Measurements from ENCODE around the gene ITPK1. TPM values are rescaled to one million over a fixed set of nuclear protein-coding genes. Genes with fewer than 3 reads are reported as not detected.

The ITPK1 gene
- total and polyA plus RNA-seq, 10 of the 15 experiments (the other 5 are each of a cell fraction or from before 2014, with no cell fraction given), result 1.3 to 73.2 (median 27.0) TPM

DNA sequence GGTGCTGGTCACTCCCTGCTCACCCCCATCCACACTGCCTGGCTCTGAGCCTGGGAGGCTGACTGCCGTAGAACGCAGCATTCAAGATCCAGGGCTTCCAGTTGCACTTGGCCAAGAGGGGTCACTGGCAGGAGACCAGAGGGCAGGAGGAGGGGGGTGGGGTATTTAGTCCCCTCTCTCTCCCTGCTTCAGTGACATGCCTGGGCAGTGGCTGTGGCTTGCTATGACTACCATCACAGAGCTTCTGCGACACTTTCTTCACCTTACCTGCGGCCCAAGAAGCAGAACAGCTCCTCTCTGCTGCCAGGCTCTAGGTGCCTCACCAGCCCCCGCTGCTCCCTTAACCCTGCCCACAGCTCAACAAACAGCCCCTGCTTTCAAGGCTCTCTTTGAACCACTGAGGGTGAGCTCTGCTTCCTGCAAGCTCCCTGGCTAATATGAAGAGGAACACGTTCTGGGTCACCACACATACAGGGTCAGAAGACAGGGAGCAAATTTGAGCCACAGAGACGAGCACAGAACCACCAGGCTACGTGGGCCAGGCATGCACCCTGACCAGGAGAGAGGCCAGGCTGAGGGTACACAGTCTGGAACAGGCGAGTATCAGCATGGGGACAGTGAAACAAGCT lies 55.7 kb downstream of the ITPK1 start (continued):
- TF ChIP-seq, protein P1, sequence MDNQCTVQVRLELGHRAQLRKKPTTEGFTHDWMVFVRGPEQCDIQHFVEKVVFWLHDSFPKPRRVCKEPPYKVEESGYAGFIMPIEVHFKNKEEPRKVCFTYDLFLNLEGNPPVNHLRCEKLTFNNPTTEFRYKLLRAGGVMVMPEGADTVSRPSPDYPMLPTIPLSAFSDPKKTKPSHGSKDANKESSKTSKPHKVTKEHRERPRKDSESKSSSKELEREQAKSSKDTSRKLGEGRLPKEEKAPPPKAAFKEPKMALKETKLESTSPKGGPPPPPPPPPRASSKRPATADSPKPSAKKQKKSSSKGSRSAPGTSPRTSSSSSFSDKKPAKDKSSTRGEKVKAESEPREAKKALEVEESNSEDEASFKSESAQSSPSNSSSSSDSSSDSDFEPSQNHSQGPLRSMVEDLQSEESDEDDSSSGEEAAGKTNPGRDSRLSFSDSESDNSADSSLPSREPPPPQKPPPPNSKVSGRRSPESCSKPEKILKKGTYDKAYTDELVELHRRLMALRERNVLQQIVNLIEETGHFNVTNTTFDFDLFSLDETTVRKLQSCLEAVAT (IDR thresholded peaks at IDR 0.05), result 0 out of 2 replicates have a peak, but pooled peaks have one; percentile 24
- TF ChIP-seq RBBP5 (conservative IDR thresholded peaks at IDR 0.05), result no peak
- no peak for TF ChIP-seq IRF4 (IDR thresholded peaks at IDR 0.05; ENCODE audit: low read depth, low read length)
- peak; percentile 60; the same call in 1 of the 2 replicates for TF ChIP-seq MTA2 (IDR thresholded peaks at IDR 0.05; ENCODE audit: low read depth)
- TF ChIP-seq EP300 (IDR thresholded peaks at IDR 0.05; ENCODE audit: borderline replicate concordance in 1 of 2, control insufficient read depth in 1 of 2, low read depth in 2 of 2, low read length in 2 of 2), result no peak
- no peak for TF ChIP-seq MEF2A (IDR thresholded peaks at IDR 0.05; ENCODE audit: insufficient read depth, low read depth, low read length)
- TF ChIP-seq STAT3 (IDR thresholded peaks at IDR 0.05; ENCODE audit: low read depth, low read length), result no peak
- no peak for TF ChIP-seq YBX1 (IDR thresholded peaks at IDR 0.05)
- no peak for TF ChIP-seq NRF1 (conservative IDR thresholded peaks at IDR 0.05; ENCODE audit: low read depth, low read length)
- no peak for TF ChIP-seq NFYA (IDR thresholded peaks at IDR 0.05; ENCODE audit: borderline replicate concordance, low read depth, low read length)
- TF ChIP-seq, protein P2, sequence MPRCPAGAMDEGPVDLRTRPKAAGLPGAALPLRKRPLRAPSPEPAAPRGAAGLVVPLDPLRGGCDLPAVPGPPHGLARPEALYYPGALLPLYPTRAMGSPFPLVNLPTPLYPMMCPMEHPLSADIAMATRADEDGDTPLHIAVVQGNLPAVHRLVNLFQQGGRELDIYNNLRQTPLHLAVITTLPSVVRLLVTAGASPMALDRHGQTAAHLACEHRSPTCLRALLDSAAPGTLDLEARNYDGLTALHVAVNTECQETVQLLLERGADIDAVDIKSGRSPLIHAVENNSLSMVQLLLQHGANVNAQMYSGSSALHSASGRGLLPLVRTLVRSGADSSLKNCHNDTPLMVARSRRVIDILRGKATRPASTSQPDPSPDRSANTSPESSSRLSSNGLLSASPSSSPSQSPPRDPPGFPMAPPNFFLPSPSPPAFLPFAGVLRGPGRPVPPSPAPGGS (IDR thresholded peaks at IDR 0.05; ENCODE audit: borderline replicate concordance, insufficient read depth, low read depth, low read length, poor library complexity, severe bottlenecking), result no peak
- TF ChIP-seq GATAD2B (conservative IDR thresholded peaks at IDR 0.05; ENCODE audit: low read depth), result no peak
- TF ChIP-seq MEF2B (IDR thresholded peaks at IDR 0.05; ENCODE audit: partially characterized antibody, poor library complexity, severe bottlenecking), result no peak
- no peak for TF ChIP-seq PML (IDR thresholded peaks at IDR 0.05; ENCODE audit: low read length)
- peak in 1 of 2 experiments; percentile 50; a peak in 1 of 4 replicates for TF ChIP-seq IKZF2 (IDR thresholded peaks at IDR 0.05)
- TF ChIP-seq, protein P3, sequence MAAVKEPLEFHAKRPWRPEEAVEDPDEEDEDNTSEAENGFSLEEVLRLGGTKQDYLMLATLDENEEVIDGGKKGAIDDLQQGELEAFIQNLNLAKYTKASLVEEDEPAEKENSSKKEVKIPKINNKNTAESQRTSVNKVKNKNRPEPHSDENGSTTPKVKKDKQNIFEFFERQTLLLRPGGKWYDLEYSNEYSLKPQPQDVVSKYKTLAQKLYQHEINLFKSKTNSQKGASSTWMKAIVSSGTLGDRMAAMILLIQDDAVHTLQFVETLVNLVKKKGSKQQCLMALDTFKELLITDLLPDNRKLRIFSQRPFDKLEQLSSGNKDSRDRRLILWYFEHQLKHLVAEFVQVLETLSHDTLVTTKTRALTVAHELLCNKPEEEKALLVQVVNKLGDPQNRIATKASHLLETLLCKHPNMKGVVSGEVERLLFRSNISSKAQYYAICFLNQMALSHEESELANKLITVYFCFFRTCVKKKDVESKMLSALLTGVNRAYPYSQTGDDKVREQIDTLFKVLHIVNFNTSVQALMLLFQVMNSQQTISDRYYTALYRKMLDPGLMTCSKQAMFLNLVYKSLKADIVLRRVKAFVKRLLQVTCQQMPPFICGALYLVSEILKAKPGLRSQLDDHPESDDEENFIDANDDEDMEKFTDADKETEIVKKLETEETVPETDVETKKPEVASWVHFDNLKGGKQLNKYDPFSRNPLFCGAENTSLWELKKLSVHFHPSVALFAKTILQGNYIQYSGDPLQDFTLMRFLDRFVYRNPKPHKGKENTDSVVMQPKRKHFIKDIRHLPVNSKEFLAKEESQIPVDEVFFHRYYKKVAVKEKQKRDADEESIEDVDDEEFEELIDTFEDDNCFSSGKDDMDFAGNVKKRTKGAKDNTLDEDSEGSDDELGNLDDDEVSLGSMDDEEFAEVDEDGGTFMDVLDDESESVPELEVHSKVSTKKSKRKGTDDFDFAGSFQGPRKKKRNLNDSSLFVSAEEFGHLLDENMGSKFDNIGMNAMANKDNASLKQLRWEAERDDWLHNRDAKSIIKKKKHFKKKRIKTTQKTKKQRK (IDR thresholded peaks at IDR 0.05; ENCODE audit: low read depth, low read length), result no peak
- no peak for TF ChIP-seq PAX8 (IDR thresholded peaks at IDR 0.05)
- no peak for TF ChIP-seq BMI1 (IDR thresholded peaks at IDR 0.05; ENCODE audit: borderline replicate concordance)
- TF ChIP-seq, protein P4, sequence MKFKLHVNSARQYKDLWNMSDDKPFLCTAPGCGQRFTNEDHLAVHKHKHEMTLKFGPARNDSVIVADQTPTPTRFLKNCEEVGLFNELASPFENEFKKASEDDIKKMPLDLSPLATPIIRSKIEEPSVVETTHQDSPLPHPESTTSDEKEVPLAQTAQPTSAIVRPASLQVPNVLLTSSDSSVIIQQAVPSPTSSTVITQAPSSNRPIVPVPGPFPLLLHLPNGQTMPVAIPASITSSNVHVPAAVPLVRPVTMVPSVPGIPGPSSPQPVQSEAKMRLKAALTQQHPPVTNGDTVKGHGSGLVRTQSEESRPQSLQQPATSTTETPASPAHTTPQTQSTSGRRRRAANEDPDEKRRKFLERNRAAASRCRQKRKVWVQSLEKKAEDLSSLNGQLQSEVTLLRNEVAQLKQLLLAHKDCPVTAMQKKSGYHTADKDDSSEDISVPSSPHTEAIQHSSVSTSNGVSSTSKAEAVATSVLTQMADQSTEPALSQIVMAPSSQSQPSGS (IDR thresholded peaks at IDR 0.05; ENCODE audit: low read length), result no peak
- TF ChIP-seq, protein P5, sequence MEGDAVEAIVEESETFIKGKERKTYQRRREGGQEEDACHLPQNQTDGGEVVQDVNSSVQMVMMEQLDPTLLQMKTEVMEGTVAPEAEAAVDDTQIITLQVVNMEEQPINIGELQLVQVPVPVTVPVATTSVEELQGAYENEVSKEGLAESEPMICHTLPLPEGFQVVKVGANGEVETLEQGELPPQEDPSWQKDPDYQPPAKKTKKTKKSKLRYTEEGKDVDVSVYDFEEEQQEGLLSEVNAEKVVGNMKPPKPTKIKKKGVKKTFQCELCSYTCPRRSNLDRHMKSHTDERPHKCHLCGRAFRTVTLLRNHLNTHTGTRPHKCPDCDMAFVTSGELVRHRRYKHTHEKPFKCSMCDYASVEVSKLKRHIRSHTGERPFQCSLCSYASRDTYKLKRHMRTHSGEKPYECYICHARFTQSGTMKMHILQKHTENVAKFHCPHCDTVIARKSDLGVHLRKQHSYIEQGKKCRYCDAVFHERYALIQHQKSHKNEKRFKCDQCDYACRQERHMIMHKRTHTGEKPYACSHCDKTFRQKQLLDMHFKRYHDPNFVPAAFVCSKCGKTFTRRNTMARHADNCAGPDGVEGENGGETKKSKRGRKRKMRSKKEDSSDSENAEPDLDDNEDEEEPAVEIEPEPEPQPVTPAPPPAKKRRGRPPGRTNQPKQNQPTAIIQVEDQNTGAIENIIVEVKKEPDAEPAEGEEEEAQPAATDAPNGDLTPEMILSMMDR (IDR thresholded peaks at IDR 0.05 in 2 of 3, conservative IDR thresholded peaks at IDR 0.05 in 1 of 3; ENCODE audit: control insufficient read depth in 2 of 3, extremely low read depth in 1 of 3, insufficient read depth in 1 of 3, low read depth in 3 of 3, low read length in 3 of 3), result no peak
- 0 out of 2 replicates have a peak, but pooled peaks have one; percentile 3 for TF ChIP-seq LARP7 (IDR thresholded peaks at IDR 0.05)

Data from GM12878 (cell line).